Keratinocyte (primary cell): ENCODE data around the gene MRPS14.
"Not testable (repeated sequence)": the region's sequence is repeated elsewhere in the genome, so short reads cannot be mapped to it uniquely, and the experiment has no call there.

ENCODE experiments used
- CTCF ChIP-seq, 3 experiments: IDR thresholded peaks in 1 of 3; conservative IDR thresholded peaks in 1 of 3; optimal IDR thresholded peaks in 1 of 3; 2 replicates in 2 of 3; 3 replicates in 1 of 3; pipeline versions ENCODE3 to v1.5.1; 2011; ENCODE audit warnings: low read length in 3 of 3, mild to moderate bottlenecking in 3 of 3, moderate library complexity in 2 of 3, control low read depth in 1 of 3, inconsistent platforms in 1 of 3; ENCODE audit not compliant: insufficient read depth in 2 of 3; ENCODE audit errors: extremely low read depth in 1 of 3
- EZH2 ChIP-seq: IDR thresholded peaks from one replicate; pipeline ENCODE4 v1.6.1; 2012; ENCODE audit warnings: inconsistent platforms, mild to moderate bottlenecking, low read length, moderate library complexity

- not testable (repeated sequence) for TF ChIP-seq CTCF (optimal IDR thresholded peaks at IDR 0.05 in 1 of 3, IDR thresholded peaks at IDR 0.05 in 1 of 3, conservative IDR thresholded peaks at IDR 0.05 in 1 of 3; ENCODE audit: extremely low read depth in 1 of 3, insufficient read depth in 2 of 3, low read length in 3 of 3); EZH2
These were observed 21.4 kb upstream of the MRPS14 start for GRCh38 chr1:175044591-175044990.
